Suppressor macrophage treated with lipopolysaccharide for 4 hours (primary cell): ENCODE results near the gene LMBRD2.
"Not testable (repeated sequence)": the region's sequence is repeated elsewhere in the genome, so short reads cannot be mapped to it uniquely, and the experiment has no call there.

Experiments used
- DNase-seq: peaks from one replicate; pipeline ENCODE4 v3.0.0-alpha.2; 2020

Gene LMBRD2

DNA sequence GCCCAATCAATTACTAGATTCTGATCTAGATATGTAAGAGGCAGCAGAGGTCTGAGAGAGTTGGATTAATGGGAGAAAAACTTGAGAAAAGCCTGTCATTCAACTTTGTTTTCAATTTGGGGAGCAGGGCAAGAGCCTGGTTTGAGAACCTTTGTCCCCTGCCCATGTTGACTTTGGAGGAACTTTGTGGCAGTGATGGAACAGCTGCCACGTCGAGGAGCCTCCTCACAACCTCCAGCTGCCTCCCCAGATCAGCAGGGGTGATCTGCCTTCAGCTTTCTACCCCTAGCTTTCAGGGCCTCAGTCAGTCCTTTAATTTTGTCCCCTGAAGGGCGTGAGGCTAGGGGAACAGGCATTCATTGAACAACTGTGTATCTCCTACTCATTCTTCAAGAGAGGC lies 8.9 kb upstream of the LMBRD2 start:
- DNase-seq, result no peak

GRCh38 chr5:36158144-36158543 lies 6.5 kb upstream of the LMBRD2 start:
- DNase-seq, result no peak

DNA sequence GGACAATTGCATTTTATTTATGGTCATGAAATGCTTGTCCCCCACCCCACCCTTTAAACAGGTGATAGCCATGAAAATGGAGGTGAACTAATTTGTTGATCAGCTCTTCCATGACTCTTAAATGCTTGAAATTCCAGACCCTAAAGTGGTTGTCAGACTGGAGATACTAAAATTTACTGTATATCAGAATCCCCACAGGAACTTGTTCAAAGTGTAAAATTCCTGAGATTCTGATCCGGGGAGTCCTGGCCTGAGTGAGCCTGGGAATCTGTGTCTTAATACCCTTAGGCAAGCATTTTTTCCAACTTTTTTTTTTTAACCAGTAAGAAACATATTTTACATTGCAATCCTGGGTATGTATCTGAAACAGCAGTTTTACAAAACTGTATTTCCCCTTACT lies 4.9 kb upstream of the LMBRD2 start:
- no peak for DNase-seq

DNA sequence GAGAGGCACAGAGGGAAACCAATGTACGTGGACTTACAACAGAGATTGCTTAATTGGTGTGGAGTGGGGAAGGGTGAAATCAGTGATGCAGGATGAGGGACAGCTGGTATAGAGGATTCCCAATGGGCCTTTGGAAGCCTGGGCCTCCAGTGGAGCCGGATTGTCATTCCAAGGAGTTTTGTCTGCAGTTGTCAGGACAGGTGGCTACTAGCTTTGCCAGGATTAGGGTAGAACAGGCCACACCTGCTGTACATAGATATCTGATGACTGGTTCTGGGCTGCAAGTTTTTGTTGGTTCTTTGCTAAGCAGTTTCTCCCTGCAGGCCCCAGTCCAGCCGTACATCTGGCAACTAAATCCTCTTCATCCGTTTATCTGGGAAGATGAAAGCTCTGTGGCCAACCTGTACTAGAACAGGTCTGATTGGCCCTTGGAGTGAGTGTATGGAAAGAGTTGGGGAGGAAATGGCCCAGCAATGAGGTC lies 4.5 kb upstream of the LMBRD2 start:
- no peak for DNase-seq

GRCh38 chr5:36155291-36155690 lies 3.6 kb upstream of the LMBRD2 start:
- DNase-seq, result no peak

DNA sequence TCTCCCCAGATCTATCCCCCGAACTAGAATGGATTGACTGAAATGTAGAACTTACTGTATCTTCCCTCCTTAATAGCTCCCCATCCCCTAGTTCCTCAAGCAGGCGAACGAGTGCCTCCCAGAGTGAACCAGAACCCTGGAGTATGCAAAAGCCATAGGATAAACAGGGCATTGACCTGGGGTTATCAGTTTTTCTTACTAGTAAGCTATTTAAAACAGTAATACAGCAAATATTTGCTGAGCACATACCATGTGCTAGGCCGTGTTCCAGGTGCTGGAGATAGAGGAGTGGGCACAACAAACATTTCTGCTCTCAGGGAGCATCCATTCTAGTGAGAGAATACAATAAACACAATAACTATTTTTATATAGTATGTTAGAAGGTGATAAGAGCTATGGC lies 2.0 kb upstream of the LMBRD2 start:
- DNase-seq, result no peak

DNA sequence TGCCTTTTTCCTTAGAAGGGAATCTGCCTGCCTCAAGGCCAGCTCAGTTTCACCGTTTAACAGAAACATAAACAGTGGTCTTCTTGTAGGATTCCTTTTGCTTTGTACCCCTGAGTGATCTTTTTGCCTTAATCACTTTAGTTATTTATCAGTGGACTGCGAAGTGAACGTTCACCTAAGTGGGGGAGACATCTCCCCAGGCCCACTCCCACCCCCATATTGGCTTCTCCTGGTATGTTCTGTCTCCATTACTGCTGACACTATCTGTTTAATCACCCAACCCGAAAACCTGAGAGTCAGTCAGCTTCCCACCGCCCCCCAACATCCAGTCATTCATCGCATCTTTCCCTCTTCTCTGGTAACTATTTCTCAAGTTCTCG lies 1.6 kb upstream of the LMBRD2 start:
- no peak for DNase-seq

DNA sequence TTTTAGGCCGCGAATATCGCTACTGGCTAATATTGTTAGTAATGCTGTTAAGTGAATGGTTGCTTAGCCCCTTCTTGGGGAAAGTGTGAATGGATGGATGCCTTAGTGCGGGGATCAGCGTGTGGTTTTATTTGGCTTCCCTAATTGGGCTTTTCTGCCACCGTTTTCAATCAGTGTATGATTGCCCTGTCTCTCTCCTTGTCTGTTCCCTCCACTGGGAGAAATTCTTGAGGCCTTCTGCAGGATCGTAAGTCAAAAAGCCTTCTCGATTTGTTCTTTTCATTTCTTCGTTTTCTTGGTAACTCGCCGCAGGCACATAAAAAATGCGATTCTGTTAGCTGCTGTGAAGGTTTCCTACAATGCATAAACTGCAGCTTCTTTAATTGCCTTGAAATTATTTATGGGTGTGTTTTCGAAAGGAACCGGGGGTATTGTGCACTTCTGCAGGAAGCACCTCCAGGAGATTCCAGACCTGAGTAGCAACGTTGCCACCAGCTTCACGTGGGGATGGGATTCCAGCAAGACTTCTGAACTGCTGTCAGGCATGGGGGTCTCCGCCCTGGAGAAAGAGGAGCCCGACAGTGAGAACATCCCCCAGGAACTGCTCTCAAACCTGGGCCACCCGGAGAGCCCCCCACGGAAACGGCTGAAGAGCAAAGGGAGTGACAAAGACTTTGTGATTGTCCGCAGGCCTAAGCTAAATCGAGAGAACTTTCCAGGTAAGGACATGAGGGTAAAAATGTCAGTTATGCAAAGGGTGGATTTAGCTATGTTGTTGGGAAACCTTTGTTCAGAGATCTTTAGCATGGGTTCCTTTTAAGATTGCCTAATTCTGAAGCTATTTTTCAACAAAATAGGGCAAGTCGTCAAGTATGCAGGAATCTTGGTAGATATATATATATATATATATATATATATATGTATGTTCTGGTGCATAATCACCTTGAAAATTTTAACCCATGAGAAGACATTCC lies 924 bp upstream of the LMBRD2 start:
- peak; percentile 9 for DNase-seq

DNA sequence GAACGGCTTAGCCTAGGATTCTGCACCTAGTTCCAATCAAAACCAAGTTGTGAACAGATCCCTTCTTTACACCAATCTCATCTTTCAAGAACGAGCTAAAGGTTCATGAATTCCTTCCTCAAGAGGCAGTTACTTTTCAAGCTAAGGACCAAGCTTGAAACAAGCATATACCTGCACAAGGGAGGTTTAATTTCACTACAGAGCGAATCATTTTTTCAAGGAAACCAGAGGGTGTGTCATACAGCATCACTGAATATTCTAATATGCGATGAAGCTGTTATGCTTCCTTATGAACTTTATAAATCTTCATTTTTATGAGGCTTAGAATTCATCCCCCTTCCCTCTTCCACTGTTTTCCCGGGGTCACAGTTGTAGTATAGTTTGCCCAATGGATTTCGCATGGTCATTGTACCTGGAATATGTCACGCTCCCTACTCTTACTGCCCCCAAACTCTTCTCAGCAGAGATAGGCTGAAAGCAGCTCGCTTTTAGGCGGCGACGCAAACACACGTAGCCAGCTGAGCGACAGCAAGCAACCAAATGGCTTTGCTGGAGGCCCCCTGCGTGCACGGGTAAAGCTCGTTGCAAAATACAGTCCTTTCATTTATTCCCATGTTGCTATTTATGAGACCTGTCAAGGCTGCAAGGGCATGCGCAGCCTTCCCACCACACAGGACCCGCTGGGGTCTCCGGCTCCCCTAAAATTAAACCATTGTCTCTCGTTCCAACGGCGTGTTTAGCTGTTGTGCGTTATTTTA lies 832 bp downstream of the LMBRD2 start:
- DNase-seq, result peak; percentile 57

GRCh38 chr5:36147681-36148080 lies 4.0 kb downstream of the LMBRD2 start:
- DNase-seq, result no peak

DNA sequence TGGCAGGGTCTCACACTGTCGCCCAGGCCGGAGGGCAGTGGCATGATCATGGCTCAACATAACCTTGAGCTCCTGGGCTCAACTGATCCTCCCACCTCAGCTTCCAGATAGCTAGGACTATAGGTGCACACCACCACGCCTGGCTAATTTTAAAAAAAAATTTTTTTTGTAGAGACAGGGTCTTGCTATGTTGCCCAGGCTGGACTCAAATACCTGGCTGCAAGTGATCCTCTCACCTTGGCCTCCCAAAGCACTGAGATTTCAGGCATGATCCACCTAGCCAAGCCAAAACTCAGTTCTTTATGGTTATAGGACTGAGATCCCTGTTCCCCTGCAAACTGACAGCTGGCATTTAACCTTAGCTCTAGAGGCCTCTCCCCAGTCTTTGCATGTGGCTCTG lies 5.3 kb downstream of the LMBRD2 start:
- DNase-seq, result no peak

GRCh38 chr5:36145311-36145710 lies 6.4 kb downstream of the LMBRD2 start:
- no peak for DNase-seq

DNA sequence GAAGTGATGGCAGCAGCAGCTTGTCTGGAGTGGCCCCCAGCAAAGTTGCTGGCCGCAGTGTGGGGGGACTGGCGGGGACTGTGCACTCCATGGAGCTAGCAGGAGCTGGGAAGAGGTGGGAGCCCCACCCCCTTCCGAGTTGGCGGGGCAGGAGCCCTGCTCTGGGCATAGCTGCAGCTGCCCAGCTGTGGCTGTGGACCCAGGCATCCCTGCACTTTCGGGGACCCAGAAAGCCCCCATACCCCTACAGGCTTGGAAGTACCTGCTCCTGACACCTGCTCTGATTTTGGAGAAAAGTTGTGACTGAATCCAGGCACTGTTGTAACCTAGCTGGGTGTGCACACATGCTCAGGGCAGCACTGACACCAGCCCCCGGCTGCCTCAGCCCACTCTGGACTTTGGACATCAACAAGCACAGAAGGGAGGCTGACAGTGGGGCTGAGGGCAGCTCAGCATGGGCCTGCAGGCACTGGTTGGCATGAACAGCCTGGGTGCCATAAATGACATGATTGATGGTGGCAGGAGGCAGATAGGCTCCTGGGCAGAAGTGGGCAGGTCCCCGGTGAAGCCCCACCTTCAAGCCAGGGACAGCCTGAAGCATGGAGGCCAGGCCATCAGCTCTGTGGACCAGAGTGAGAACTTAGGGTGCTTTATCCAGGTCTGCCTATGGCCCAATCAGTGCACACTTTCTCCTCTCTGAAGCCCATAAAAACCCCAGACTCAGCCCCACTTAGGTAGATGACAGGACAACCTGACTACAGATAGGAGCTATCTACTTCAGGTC lies 12.6 kb downstream of the LMBRD2 start:
- no peak for DNase-seq

GRCh38 chr5:36136581-36136980 lies 15.1 kb downstream of the LMBRD2 start:
- DNase-seq, result no peak

DNA sequence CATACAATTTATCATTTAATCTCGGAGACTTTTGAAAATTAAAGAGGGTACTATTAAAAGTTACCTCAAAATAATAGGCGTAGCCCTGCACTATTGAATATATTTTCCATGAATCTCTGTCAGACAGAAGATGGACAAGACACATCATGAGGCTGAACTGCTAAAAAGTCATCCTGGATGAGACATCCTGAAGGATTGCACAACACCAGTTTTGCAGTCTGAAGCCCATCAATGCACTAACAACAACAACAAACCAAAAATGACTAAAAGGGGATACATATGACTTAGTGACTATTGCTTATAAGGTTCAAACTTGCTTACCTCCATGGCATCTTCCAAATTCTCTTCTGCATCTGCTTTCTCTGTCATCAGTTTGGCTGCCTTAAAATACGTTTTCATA lies 15.7 kb downstream of the LMBRD2 start:
- no peak for DNase-seq

- not testable (repeated sequence) for DNase-seq
These were observed 18.7 kb downstream of the LMBRD2 start for GRCh38 chr5:36133009-36133408.

DNA sequence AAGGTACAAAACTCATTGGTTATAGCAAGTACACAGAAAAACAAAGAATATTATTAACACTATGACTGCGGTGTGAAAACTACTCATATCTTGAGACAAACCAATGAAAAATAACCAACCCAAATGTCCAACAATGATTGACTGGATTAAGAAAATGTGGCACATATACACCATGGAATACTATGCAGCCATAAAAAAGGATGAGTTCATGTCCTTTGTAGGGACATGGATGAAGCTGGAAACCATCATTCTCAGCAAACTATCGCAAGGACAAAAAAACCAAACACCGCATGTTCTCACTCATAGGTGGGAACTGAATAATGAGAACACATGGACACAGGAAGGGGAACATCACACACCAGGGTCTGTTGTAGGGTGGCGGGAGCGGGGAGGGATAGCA lies 22.0 kb downstream of the LMBRD2 start:
- DNase-seq, result not testable (repeated sequence)

- DNase-seq, result no peak
These were observed 22.9 kb downstream of the LMBRD2 start for GRCh38 chr5:36128795-36129194.

DNA sequence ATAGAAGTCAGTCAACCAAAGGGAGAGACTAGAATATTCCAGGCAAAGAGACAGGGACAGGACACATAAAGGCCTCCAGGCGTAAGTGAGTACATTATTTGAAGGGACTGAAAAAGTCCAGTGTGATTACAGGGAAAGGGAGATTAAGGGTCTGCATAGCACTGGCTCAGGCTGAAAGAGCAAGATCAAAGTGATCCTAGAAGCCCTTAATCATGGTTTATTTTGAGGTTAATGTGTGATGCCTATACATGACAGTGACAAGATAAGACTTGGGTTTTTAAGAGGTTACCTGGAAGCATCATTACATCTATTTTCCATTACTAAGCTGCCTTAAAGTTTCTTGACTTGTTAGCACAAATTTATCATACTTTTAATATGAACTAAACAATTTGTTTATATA lies 25.8 kb downstream of the LMBRD2 start:
- DNase-seq, result no peak

DNA sequence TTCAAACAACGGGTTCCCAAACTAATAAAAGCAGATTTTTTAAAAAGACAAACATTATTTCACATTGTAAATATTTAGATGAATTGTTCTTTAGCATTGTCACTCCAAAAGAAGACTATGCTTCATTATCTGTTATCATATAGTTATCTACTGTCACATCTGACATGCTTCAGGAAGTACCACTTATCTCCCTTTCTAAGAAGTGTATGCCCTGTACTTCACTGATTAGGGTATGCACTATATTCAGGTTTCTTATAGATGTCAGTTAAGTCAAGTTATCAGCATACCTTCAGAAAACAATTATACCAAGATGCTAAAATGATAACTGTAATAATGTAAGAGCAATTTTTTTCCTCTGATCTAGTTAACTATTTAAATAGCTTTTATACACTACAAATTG lies 40.4 kb downstream of the LMBRD2 start:
- no peak for DNase-seq

DNA sequence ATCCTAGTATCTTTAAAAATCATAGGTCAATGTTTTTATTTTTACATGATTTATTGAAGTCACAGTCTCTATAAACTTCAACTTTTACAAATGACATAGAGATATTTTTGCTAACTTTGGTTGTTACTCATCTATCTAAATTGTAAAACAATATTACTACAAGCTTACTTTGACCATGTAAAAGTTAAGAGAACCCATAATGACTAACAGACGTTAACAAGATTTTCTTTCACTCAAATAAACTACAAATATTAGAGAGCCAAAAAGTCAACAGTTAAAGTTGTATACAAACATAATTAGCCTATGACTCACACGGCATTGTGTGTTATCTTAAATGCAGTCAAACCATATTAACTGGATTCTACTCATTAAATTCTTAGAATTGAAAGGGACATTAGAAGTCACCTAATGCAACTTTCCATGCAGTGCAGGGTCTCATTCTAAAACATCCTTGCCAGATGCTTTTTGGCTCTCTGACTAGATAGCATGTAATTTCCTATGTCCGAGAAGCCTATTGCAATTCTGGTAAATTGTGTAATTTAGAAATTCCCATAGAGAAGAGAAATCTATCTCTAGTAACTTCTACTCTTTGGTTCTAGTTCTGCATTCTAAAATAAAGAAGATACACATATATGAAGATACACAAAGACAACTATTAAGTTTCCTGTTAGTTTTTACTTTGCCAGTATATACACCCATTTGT lies 42.8 kb downstream of the LMBRD2 start:
- DNase-seq, result peak; percentile 62

- DNase-seq, result no peak
These were observed 45.9 kb downstream of the LMBRD2 start for GRCh38 chr5:36105819-36106218.

DNA sequence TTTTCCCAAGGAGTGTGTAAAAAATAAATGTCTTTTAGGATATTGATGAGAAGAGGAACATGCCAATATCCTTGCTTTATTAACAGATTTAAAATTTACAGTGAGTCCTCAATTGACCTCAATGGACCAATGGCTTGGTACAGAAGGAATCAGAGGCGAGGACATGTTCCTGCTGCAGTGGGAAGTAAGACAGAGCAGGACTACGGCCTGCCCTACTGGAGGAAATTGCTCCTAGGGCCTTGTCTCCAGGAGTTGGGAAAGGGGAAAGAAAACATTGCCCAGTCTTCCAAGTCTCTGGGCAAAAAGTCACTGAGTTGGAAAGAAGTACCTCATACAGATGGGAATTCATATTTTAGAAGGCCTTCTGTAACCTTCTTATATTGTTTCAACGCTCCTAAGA lies 51.9 kb downstream of the LMBRD2 start:
- DNase-seq, result no peak
